ENCODE measurements around the gene IL16.
A peak's percentile ranks its signal among the peaks of the same experiment; 100 is the strongest.

IL16 gene

GRCh38 chr15:81273200-81273599, 76.5 kb downstream of the IL16 start:
- Histone ChIP-seq H3K9me3 (ENCODE audit: control insufficient read depth, low read length) (no peaks in the 10 kb centered on the region), H3K27ac (no peak overlapping the region), H3K4me1 (no peaks in the 10 kb centered on the region)

GRCh38 chr15:81273855-81274254, 77.2 kb downstream of the IL16 start:
- Histone ChIP-seq H2AFZ (no peak overlapping the region), H3K27ac (no peak overlapping the region), H3K36me3 (ENCODE audit: control insufficient read depth, insufficient read depth, low read length) (no peaks in the 10 kb centered on the region), H3K9ac (no peak overlapping the region), H3K27me3 (ENCODE audit: control insufficient read depth, insufficient read depth, low read length) (no peaks in the 10 kb centered on the region), H3K4me2 (ENCODE audit: low read length) (no peak overlapping the region), H3K79me2 (no peaks in the 10 kb centered on the region), H3K4me1 (no peaks in the 10 kb centered on the region), H3K4me3 (ENCODE audit: low read depth, low read length) (no peak overlapping the region), H3K9me3 (ENCODE audit: control insufficient read depth, low read length) (no peaks in the 10 kb centered on the region)
- TF ChIP-seq CTCF (IDR thresholded peaks at IDR 0.05) = no peak

More at GRCh38 chr15:81273200-81273599, 76.5 kb downstream of the IL16 start:
- no peaks in the 10 kb centered on the region for H3K27me3 ChIP-seq (ENCODE audit: control insufficient read depth, insufficient read depth, low read length)
- no peaks in the 10 kb centered on the region for H3K36me3 ChIP-seq (ENCODE audit: control insufficient read depth, insufficient read depth, low read length)
- no peak for TF ChIP-seq CTCF (IDR thresholded peaks at IDR 0.05)
- no peak overlapping the region for H3K9ac ChIP-seq
- H3K79me2 ChIP-seq = no peaks in the 10 kb centered on the region
- no peak overlapping the region for H2AFZ ChIP-seq
- no peak overlapping the region for H3K4me3 ChIP-seq (ENCODE audit: low read depth, low read length)
- H3K4me2 ChIP-seq (ENCODE audit: low read length) = no peak overlapping the region

- no peak overlapping the region for H3K27ac ChIP-seq
These were observed 77.6 kb downstream of the IL16 start for GRCh38 chr15:81274255-81274654.

GRCh38 chr15:81274931-81275707, 78.4 kb downstream of the IL16 start:
- TF ChIP-seq CTCF (IDR thresholded peaks at IDR 0.05) = peak; percentile 53
- Histone ChIP-seq H3K36me3 (ENCODE audit: control insufficient read depth, insufficient read depth, low read length) (no peaks in the 10 kb centered on the region), H3K4me1 (no peaks in the 10 kb centered on the region), H3K9ac (no peak overlapping the region), H3K79me2 (no peaks in the 10 kb centered on the region), H2AFZ (no peak overlapping the region), H3K9me3 (ENCODE audit: control insufficient read depth, low read length) (no peaks in the 10 kb centered on the region), H3K4me3 (ENCODE audit: low read depth, low read length) (no peak overlapping the region), H3K4me2 (ENCODE audit: low read length) (no peak overlapping the region), H3K27me3 (ENCODE audit: control insufficient read depth, insufficient read depth, low read length) (no peaks in the 10 kb centered on the region), H3K27ac (no peak overlapping the region)

More at GRCh38 chr15:81274255-81274654, 77.6 kb downstream of the IL16 start:
- Histone ChIP-seq H3K36me3 (ENCODE audit: control insufficient read depth, insufficient read depth, low read length) (no peaks in the 10 kb centered on the region), H3K79me2 (no peaks in the 10 kb centered on the region), H3K4me1 (no peaks in the 10 kb centered on the region), H3K4me3 (ENCODE audit: low read depth, low read length) (no peak overlapping the region), H3K27me3 (ENCODE audit: control insufficient read depth, insufficient read depth, low read length) (no peaks in the 10 kb centered on the region), H3K4me2 (ENCODE audit: low read length) (no peak overlapping the region), H3K9ac (no peak overlapping the region), H2AFZ (no peak overlapping the region), H3K9me3 (ENCODE audit: control insufficient read depth, low read length) (no peaks in the 10 kb centered on the region)
- no peak for TF ChIP-seq CTCF (IDR thresholded peaks at IDR 0.05)
